ENCODE measurements around the gene SLC25A13. TPM values are rescaled to one million over a fixed set of nuclear protein-coding genes. Genes with fewer than 3 reads are reported as not detected.

The SLC25A13 gene
- total RNA-seq, 1 donor from 2014 or later: 28.5 TPM

DNA sequence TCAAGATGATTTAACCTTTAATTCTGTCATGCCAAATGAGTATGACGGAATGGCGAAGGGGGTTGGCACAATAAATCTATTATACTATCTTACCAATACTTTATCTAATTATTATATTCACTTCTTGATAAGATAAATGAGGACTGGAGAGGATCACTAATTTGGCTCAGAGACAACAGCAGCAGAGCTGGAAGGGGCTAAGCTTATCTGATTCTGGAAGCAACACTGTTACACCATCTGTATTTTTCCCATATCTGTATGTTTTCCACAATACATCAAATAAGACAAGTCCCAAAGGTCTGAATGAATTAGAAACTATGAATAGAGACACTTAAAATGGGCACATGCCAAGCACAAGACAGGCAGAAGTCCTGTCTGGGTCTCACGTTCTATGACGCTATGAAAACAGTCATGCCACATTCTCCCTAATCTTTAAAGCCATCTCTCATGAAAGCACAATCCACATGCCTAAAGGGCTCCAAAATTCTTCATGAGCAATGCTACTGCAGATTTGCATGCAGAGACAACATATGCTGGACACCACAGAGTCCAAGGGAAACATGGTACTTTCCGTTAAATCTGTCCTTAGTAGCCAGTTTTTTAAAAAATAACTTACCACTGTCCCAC, 88.3 kb downstream of the SLC25A13 start:
- Mint-ChIP-seq H3K36me3 (ENCODE audit: low read depth) (peaks cover 50% of the 10 kb centered on the region), H3K4me3 (no peak overlapping the region), H3K9me3 (peaks cover 3% of the 10 kb centered on the region), H3K27me3 (no peaks in the 10 kb centered on the region), H3K27ac (no peak overlapping the region), H3K4me1 (peaks cover 4% of the 10 kb centered on the region)
- CTCF ChIA-PET: no interaction called here
- ATAC-seq (ENCODE audit: low read depth) (no peak), DNase-seq (no peak)
- no peak for TF ChIP-seq CTCF (IDR thresholded peaks at IDR 0.05)
- POLR2A ChIA-PET: no interaction called here
- intact Hi-C loops (cut with micrococcal nuclease): no loop called here

- POLR2A ChIA-PET: no interaction called here
- H3K36me3 Mint-ChIP-seq (ENCODE audit: low read depth): peaks cover 52% of the 10 kb centered on the region
- CTCF ChIA-PET: no interaction called here
- DNase-seq (no peak), ATAC-seq (ENCODE audit: low read depth) (no peak)
- intact Hi-C loops (cut with micrococcal nuclease): no loop called here
- H3K27ac Mint-ChIP-seq: no peak overlapping the region
- H3K27me3 Mint-ChIP-seq: no peaks in the 10 kb centered on the region
- H3K4me1 Mint-ChIP-seq: peaks cover 4% of the 10 kb centered on the region
- no peak overlapping the region for H3K4me3 Mint-ChIP-seq
- H3K9me3 Mint-ChIP-seq: peaks cover 3% of the 10 kb centered on the region
- TF ChIP-seq CTCF (IDR thresholded peaks at IDR 0.05): no peak
Measured at GRCh38 chr7:96233084-96233483, 88.8 kb downstream of the SLC25A13 start.

DNA sequence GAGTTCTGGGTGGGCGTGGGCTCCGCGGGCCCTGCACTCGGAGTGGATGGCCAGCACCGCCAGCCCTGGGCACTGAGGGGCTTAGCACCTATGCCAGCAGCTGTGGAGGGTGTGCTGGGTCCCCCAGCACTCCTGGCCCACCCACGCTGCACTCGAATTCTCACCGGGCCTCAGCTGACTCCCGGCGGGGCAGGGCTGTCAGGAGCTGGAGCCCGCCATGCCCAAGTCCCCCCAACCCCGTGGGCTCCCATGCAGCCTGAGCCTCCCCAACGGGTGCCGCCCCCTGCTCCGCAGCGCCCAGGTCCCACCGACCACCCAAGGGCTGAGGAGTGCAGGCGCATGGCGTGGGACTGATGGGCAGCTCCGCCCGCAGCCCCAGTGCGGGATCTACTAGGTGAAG, 93.1 kb downstream of the SLC25A13 start:
- ATAC-seq (ENCODE audit: low read depth): no peak
- Mint-ChIP-seq H3K27me3 (no peaks in the 10 kb centered on the region), H3K27ac (no peak overlapping the region), H3K4me1 (no peaks in the 10 kb centered on the region), H3K4me3 (no peak overlapping the region), H3K36me3 (ENCODE audit: low read depth) (peaks cover 49% of the 10 kb centered on the region), H3K9me3 (peaks cover 3% of the 10 kb centered on the region)
- ChIA-PET POLR2A (no interaction called here), CTCF (no interaction called here)
- intact Hi-C loops (cut with micrococcal nuclease): no loop called here
- DNase-seq: no peak
- TF ChIP-seq CTCF (IDR thresholded peaks at IDR 0.05): no peak

GRCh38 chr7:96225251-96225650, 96.6 kb downstream of the SLC25A13 start:
- POLR2A ChIA-PET: no interaction called here
- H3K27ac Mint-ChIP-seq: no peak overlapping the region

DNA sequence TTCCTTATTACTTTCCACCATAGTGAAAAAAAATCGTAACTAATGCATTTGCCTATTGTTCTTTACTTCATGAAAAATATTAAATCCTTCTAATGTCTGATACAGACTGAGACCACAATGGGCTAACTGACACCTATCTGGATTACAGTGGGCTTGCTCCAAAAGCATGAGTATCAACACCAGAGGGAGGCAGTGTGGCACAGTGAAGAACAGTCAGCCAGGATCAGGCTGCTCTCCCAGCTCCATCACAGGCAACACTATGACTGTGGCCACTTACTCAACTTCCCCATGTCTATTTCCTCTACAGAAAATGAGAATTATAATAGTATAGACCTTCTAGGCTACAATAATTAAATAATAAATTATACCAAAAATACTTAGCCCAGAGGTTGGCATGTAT, 97.2 kb downstream of the SLC25A13 start:
- intact Hi-C loops (cut with micrococcal nuclease): no loop called here
- no peak overlapping the region for H3K4me3 Mint-ChIP-seq
- no peaks in the 10 kb centered on the region for H3K9me3 Mint-ChIP-seq
- H3K36me3 Mint-ChIP-seq (ENCODE audit: low read depth): peaks cover 18% of the 10 kb centered on the region
- POLR2A ChIA-PET: no interaction called here
- ATAC-seq (ENCODE audit: low read depth) (no peak), DNase-seq (no peak)
- no peaks in the 10 kb centered on the region for H3K4me1 Mint-ChIP-seq
- no peak for TF ChIP-seq CTCF (IDR thresholded peaks at IDR 0.05)
- no peak overlapping the region for H3K27ac Mint-ChIP-seq
- no peaks in the 10 kb centered on the region for H3K27me3 Mint-ChIP-seq
- CTCF ChIA-PET: no interaction called here

More at GRCh38 chr7:96225251-96225650, 96.6 kb downstream of the SLC25A13 start:
- intact Hi-C loops (cut with micrococcal nuclease): no loop called here
- no peak overlapping the region for H3K4me3 Mint-ChIP-seq
- peaks cover 23% of the 10 kb centered on the region for H3K36me3 Mint-ChIP-seq (ENCODE audit: low read depth)
- no peaks in the 10 kb centered on the region for H3K27me3 Mint-ChIP-seq
- no peaks in the 10 kb centered on the region for H3K4me1 Mint-ChIP-seq
- ATAC-seq (ENCODE audit: low read depth) (no peak), DNase-seq (no peak)
- H3K9me3 Mint-ChIP-seq: no peaks in the 10 kb centered on the region
- no peak for TF ChIP-seq CTCF (IDR thresholded peaks at IDR 0.05)
- CTCF ChIA-PET: no interaction called here

All from activated B cell treated with CpG ODN at 0.5 μM for 24 hours (primary cell).